Naive thymus-derived CD4-positive, alpha-beta T cell (primary cell): ENCODE measurements around the gene SMG5. TPM values are rescaled to one million over a fixed set of nuclear protein-coding genes. Genes with fewer than 3 reads are reported as not detected.

Experiments
- ATAC-seq: fragments of 150-1000 bp; cut with Tn5 transposase; 2 replicates; pipeline ENCODE4 v1.10.0; 2021; ENCODE audit warnings: mild to moderate bottlenecking, moderate library complexity
- CTCF ChIA-PET: fragments of 350-600 bp; sonication (Branson Sonifier 250); formaldehyde crosslinking; loops from one replicate; lab custom pipeline; 2021; ENCODE audit warnings: antibody characterized with exemption; lab: Charles Lee
- POLR2A ChIA-PET: fragments of 350-600 bp; sonication (Branson Sonifier 250); formaldehyde crosslinking; loops from one replicate; lab custom pipeline; 2021; ENCODE audit warnings: antibody characterized with exemption, inconsistent platforms; lab: Charles Lee
- DNase-seq, 9 donors: peaks; one replicate each; pipeline versions ENCODE4 v3.0.0 to v3.0.0-alpha.2; 2020 to 2022; ENCODE audit warnings: mixed read lengths in 1 of 9
- H3K27ac ChIP-seq: one replicate; pipeline ENCODE4 v1.7.0; 2013; ENCODE audit warnings: mild to moderate bottlenecking, low read depth, low read length, moderate library complexity
- H3K27me3 ChIP-seq, 2 donors: one replicate each; pipeline ENCODE4 v1.7.0; 2013; ENCODE audit warnings: low read length in 2 of 2, mild to moderate bottlenecking in 2 of 2, moderate library complexity in 2 of 2; ENCODE audit not compliant: control insufficient read depth in 2 of 2, insufficient read depth in 2 of 2
- H3K36me3 ChIP-seq, 3 experiments: 1 replicate in 2 of 3; 2 replicates in 1 of 3; pipeline ENCODE4 v1.7.0; 2013; ENCODE audit warnings: low read length in 3 of 3, mild to moderate bottlenecking in 3 of 3, moderate library complexity in 1 of 3; ENCODE audit not compliant: insufficient read depth in 3 of 3, control insufficient read depth in 2 of 3
- H3K4me1 ChIP-seq, 2 donors: one replicate each; pipeline ENCODE4 v1.7.0; 2013; ENCODE audit warnings: low read length in 2 of 2, mild to moderate bottlenecking in 2 of 2, moderate library complexity in 1 of 2; ENCODE audit not compliant: control insufficient read depth in 2 of 2, insufficient read depth in 2 of 2
- H3K4me3 ChIP-seq: 2 replicates; pipeline ENCODE4 v1.7.0; 2013; ENCODE audit warnings: mild to moderate bottlenecking, low read length
- H3K9me3 ChIP-seq, 3 experiments: 1 replicate in 2 of 3; 2 replicates in 1 of 3; pipeline ENCODE4 v1.7.0; 2013; ENCODE audit warnings: low read length in 3 of 3; ENCODE audit not compliant: control insufficient read depth in 2 of 3
- H3K27ac Mint-ChIP-seq, 9 donors: one replicate each; pipeline ENCODE4 v1.8.0; 2020 to 2022; ENCODE audit warnings: mixed read lengths in 9 of 9, mild to moderate bottlenecking in 8 of 9, moderate library complexity in 5 of 9, inconsistent platforms in 2 of 9
- H3K27me3 Mint-ChIP-seq, 5 donors: one replicate each; pipeline ENCODE4 v1.8.0; 2021 to 2022; ENCODE audit warnings: mixed read lengths in 5 of 5, mild to moderate bottlenecking in 1 of 5
- H3K36me3 Mint-ChIP-seq, 5 donors: one replicate each; pipeline ENCODE4 v1.8.0; 2020 to 2022; ENCODE audit warnings: mixed read lengths in 5 of 5, mild to moderate bottlenecking in 3 of 5, inconsistent platforms in 1 of 5
- H3K4me1 Mint-ChIP-seq, 7 donors: one replicate each; pipeline ENCODE4 v1.8.0; 2020 to 2022; ENCODE audit warnings: mixed read lengths in 7 of 7, mild to moderate bottlenecking in 3 of 7, inconsistent platforms in 1 of 7
- H3K4me3 Mint-ChIP-seq, 10 donors: one replicate each; pipeline ENCODE4 v1.8.0; 2020 to 2022; ENCODE audit warnings: mild to moderate bottlenecking in 10 of 10, mixed read lengths in 10 of 10, moderate library complexity in 6 of 10, inconsistent platforms in 2 of 10
- H3K9me3 Mint-ChIP-seq, 11 donors: one replicate each; pipeline ENCODE4 v1.8.0; 2020 to 2022; ENCODE audit warnings: mixed read lengths in 11 of 11, mild to moderate bottlenecking in 4 of 11, inconsistent platforms in 1 of 11, moderate library complexity in 1 of 11
- intact Hi-C, 2 donors: fragments of 100-400 bp; cut with micrococcal nuclease; formaldehyde crosslinking; loops; one replicate each; pipeline ENCODE4 v1.15.1; 2023
- polyA plus RNA-seq, 2 donors: library from polyadenylated mRNA; unstranded; fragments of 300-500 nt; fragmentation: Illumina TruSeq; gene quantifications; one replicate each; pipeline ENCODE4 v1.2.3, GENCODE V29; 2021
- total RNA-seq, 6 experiments: library from RNA in 5 of 6; stranded (reverse) in 5 of 6; gene quantifications; 1 replicate in 5 of 6; 2 replicates in 1 of 6; pipeline ENCODE4 v1.2.3 and lab custom pipeline; 2021 to 2026

SMG5 gene
- total and polyA plus RNA-seq, 7 experiments from 2014 or later = 14.4 to 74.0 (median 65.7) TPM

DNA sequence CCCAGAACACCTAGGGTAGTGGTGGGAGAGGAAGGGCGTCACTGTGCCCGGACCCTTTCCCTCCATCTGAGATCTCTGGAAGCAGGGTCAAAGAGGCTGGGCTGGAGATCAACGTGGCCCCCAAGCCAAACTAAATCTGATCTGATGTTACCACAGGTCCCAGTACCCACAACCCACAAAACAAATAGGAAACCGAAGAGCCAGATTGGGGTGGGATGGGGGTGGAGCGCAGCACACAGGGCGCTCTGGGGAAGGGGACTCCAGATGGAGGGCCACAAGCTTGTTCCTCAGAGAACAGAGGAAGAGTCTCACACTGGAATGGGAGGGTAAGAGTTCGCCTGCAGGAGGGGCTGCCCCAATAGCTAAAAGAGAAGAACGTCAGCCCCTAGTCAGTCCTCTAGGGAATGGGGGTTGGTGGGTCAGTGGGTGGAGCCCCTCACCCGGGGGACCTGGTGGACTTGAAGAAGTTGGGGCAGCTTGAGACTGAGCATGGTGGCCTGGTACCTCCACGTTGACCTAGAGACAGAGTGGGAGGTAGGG is 36.3 kb downstream of the SMG5 start:
- H3K27ac Mint-ChIP-seq = peak overlapping the region in 3 of 9 donors; percentile 1 to 58 (median 56)
- CTCF ChIA-PET = interaction anchor here (0.6 to 0.8 kb wide), 2 partner anchors 21 to 470 kb away, joined by 3 to 6 read pairs; no protein-coding TSS in a partner anchor
- H3K4me1 ChIP-seq = peaks cover 8 to 10% of the 10 kb centered on the region in 2 donors
- H3K4me3 Mint-ChIP-seq = peak overlapping the region; percentile 7 to 87 (median 58)
- intact Hi-C loops = no loop called here
- H3K4me1 Mint-ChIP-seq = peaks cover 0 to 24% (median 18%) of the 10 kb centered on the region in 7 donors
- no peak overlapping the region for H3K27ac ChIP-seq
- H3K36me3 Mint-ChIP-seq = peaks cover 0 to 4% (median 0%) of the 10 kb centered on the region in 5 donors
- peaks cover 0 to 27% (median 6%) of the 10 kb centered on the region in 3 experiments for H3K36me3 ChIP-seq
- POLR2A ChIA-PET = no interaction called here
- no peaks in the 10 kb centered on the region for H3K27me3 ChIP-seq
- H3K27me3 Mint-ChIP-seq = peaks cover 0 to 6% (median 0%) of the 10 kb centered on the region in 5 donors
- H3K9me3 Mint-ChIP-seq = no peaks in the 10 kb centered on the region
- peak overlapping the region; percentile 55 for H3K4me3 ChIP-seq
- no peaks in the 10 kb centered on the region for H3K9me3 ChIP-seq
- ATAC-seq = no peak
- no peak for DNase-seq

DNA sequence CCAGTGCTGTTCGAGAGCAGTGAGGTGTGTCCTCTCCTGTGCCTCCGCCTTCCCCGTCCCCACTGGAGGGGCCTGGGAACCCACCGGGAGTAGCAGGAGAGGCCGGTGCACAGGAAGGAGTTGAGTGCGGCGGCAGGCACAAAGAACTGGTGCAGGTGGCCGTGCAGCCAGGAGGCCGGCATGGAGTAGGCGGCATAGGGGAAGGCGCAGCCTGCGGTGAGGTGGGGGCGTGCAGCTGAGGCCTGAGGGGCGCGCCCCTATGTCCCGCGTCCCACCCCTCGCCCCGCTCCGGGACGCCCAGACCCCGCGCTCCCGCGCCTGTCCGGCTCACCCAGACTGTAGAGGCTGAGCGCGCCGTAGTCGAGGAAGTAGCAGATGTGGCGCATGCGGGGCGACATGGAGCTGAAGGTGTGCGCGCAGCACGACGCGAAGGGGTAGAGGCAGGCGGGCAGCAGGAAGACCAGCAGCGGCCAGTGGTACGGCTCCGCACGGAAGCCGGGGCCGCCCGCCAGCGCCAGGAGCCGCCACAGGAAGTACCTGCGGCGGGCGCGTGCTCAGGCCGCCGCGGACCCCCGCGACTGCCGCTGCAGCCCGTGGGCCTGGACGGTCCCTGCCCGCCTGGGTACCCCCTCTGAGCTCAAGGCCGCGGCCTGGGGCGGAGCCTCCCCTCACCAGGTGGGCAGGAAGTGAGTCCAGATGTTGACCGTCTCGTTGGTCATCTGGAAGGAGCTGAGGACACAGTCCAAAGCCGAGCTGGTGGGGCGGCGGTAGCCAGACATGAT is 37.0 kb downstream of the SMG5 start:
- Mint-ChIP-seq H3K4me3 (peak overlapping the region; percentile 78 to 90 (median 86)), H3K27me3 (peaks cover 0 to 6% (median 0%) of the 10 kb centered on the region in 5 donors), H3K4me1 (peaks cover 0 to 24% (median 18%) of the 10 kb centered on the region in 7 donors), H3K9me3 (no peaks in the 10 kb centered on the region), H3K27ac (peak overlapping the region; percentile 25 to 73 (median 56)), H3K36me3 (peaks cover 0 to 5% (median 3%) of the 10 kb centered on the region in 5 donors)
- CTCF ChIA-PET = interaction anchor here (0.6 to 0.8 kb wide), 2 partner anchors 21 to 470 kb away, joined by 3 to 6 read pairs; no protein-coding TSS in a partner anchor
- peak overlapping the region; percentile 55 for H3K4me3 ChIP-seq
- intact Hi-C loops = no loop called here
- ATAC-seq (peak; percentile 67), DNase-seq (peak in 7 of 9 donors; percentile 26 to 45 (median 31))
- no peak overlapping the region for H3K27ac ChIP-seq
- H3K27me3 ChIP-seq = no peaks in the 10 kb centered on the region
- POLR2A ChIA-PET = no interaction called here
- no peaks in the 10 kb centered on the region for H3K9me3 ChIP-seq
- H3K36me3 ChIP-seq = peaks cover 0 to 27% (median under 1%) of the 10 kb centered on the region in 3 experiments
- peaks cover 8 to 10% of the 10 kb centered on the region in 2 donors for H3K4me1 ChIP-seq

DNA sequence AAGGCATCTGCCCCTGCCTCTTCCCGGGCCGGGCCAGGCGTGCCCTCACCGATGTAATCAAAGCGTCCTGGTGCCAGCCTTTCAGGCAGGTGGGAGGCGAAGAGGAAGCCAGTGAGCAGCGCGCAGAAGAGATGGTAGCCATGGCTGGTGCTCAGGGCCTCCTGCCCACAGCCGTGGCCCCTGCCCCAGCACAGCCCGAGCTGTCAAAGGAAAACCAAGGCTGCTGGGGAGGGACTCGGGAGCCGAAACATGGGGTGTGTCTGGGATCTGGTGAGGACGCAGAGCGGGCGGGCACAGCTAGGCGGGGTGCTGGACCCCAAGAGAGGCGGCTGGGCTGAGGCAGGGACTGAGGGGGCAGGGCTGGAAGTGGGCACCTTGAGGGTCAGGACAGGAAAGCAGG is 37.9 kb downstream of the SMG5 start:
- no peak for DNase-seq
- H3K27me3 Mint-ChIP-seq = peaks cover 0 to 6% (median 0%) of the 10 kb centered on the region in 5 donors
- ATAC-seq = no peak
- H3K4me3 Mint-ChIP-seq = peak overlapping the region; percentile 78 to 90 (median 86)
- no peak overlapping the region for H3K27ac ChIP-seq
- ChIA-PET POLR2A (no interaction called here), CTCF (no interaction called here)
- intact Hi-C loops = no loop called here
- no peaks in the 10 kb centered on the region for H3K9me3 Mint-ChIP-seq
- H3K4me1 ChIP-seq = peaks cover 8 to 10% of the 10 kb centered on the region in 2 donors
- peaks cover 0 to 11% (median 3%) of the 10 kb centered on the region in 5 donors for H3K36me3 Mint-ChIP-seq
- H3K27ac Mint-ChIP-seq = peak overlapping the region in 4 of 9 donors; percentile 38 to 68 (median 60)
- H3K36me3 ChIP-seq = peaks cover 0 to 24% (median 3%) of the 10 kb centered on the region in 3 experiments
- no peaks in the 10 kb centered on the region for H3K9me3 ChIP-seq
- no peaks in the 10 kb centered on the region for H3K27me3 ChIP-seq
- H3K4me3 ChIP-seq = no peak overlapping the region
- H3K4me1 Mint-ChIP-seq = peaks cover 0 to 24% (median 18%) of the 10 kb centered on the region in 7 donors

DNA sequence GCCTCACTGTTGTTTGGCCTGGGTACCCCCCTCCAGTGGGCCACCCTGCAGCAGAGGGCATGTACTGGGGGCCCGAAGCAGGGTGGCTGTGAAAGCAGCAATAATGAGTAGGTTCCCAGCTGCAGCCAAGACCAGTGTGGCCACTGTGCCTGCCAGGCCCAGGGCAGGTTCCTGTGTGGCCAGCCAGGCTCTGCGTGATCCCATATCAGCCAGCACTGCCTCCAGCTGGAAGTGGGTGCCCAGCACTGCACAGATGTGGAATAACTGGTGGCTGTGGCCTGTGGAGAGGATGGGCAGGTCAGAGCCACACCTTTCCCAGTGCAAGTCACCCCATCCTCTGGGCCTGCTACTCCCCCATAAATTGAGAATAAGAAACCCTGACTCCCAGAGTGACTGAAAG is 38.5 kb downstream of the SMG5 start:
- DNase-seq (no peak), ATAC-seq (no peak)
- Histone ChIP-seq H3K27me3 (no peaks in the 10 kb centered on the region), H3K27ac (no peak overlapping the region), H3K4me3 (no peak overlapping the region), H3K9me3 (no peaks in the 10 kb centered on the region), H3K4me1 (peaks cover 8 to 10% of the 10 kb centered on the region in 2 donors), H3K36me3 (peaks cover 0 to 24% (median 3%) of the 10 kb centered on the region in 3 experiments)
- POLR2A ChIA-PET = no interaction called here
- CTCF ChIA-PET = no interaction called here
- H3K4me1 Mint-ChIP-seq = peaks cover 0 to 24% (median 18%) of the 10 kb centered on the region in 7 donors
- peaks cover 0 to 15% (median 5%) of the 10 kb centered on the region in 5 donors for H3K36me3 Mint-ChIP-seq
- intact Hi-C loops = no loop called here
- peaks cover 0 to 6% (median 0%) of the 10 kb centered on the region in 5 donors for H3K27me3 Mint-ChIP-seq
- H3K27ac Mint-ChIP-seq = no peak overlapping the region
- peak overlapping the region in 5 of 10 donors; percentile 14 to 87 (median 86) for H3K4me3 Mint-ChIP-seq
- H3K9me3 Mint-ChIP-seq = no peaks in the 10 kb centered on the region

DNA sequence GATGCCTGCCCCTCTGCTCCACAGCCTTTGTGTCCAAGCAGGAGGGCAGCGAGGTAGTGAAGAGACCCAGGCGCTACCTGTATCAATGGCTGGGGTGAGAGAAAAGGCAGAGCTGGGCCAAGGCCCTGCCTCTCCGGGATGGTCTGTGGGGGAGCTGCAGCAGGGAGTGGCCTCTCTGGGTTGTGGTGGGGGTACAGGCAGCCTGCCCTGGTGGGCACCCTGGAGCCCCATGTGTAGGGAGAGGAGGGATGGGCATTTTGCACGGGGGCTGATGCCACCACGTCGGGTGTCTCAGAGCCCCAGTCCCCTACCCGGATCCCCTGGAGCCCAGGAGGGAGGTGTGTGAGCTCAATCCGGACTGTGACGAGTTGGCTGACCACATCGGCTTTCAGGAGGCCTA is 39.9 kb downstream of the SMG5 start:
- H3K4me3 Mint-ChIP-seq = no peak overlapping the region
- CTCF ChIA-PET = interaction anchor here (0.9 kb wide), 1 partner anchor 90 kb away, joined by 3 read pairs; no protein-coding TSS in a partner anchor

DNA sequence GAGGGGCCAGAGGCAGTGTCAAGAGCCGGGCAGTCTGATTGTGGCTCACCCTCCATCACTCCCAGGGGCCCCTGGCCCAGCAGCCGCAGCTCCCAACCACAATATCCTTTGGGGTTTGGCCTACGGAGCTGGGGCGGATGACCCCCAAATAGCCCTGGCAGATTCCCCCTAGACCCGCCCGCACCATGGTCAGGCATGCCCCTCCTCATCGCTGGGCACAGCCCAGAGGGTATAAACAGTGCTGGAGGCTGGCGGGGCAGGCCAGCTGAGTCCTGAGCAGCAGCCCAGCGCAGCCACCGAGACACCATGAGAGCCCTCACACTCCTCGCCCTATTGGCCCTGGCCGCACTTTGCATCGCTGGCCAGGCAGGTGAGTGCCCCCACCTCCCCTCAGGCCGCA is 40.7 kb downstream of the SMG5 start, which contains the start of gene BGLAP:
Gene BGLAP (plus strand): TSS at position 259 of the 400 bp plus-strand sequence. CDS start 48 bp downstream, at position 307.
- H3K27me3 Mint-ChIP-seq = peaks cover 0 to 6% (median 0%) of the 10 kb centered on the region in 5 donors
- Histone ChIP-seq H3K36me3 (peaks cover 0 to 42% (median 13%) of the 10 kb centered on the region in 3 experiments), H3K27ac (no peak within 1 kb of the TSS), H3K4me1 (peaks cover 8 to 10% of the 10 kb centered on the region in 2 donors), H3K4me3 (no peak within 1 kb of the TSS), H3K27me3 (no peaks in the 10 kb centered on the region), H3K9me3 (no peaks in the 10 kb centered on the region)
- H3K9me3 Mint-ChIP-seq = no peaks in the 10 kb centered on the region
- no peak within 1 kb of the TSS for H3K27ac Mint-ChIP-seq
- ChIA-PET POLR2A (no interaction called here), CTCF (interaction anchor here (0.7 kb wide), 1 partner anchor 483 kb away, joined by 4 read pairs; no protein-coding TSS in a partner anchor)
- ATAC-seq (no peak), DNase-seq (no peak)
- peaks cover 0 to 24% (median 18%) of the 10 kb centered on the region in 7 donors for H3K4me1 Mint-ChIP-seq
- H3K4me3 Mint-ChIP-seq = no peak within 1 kb of the TSS
- intact Hi-C loops = no loop called here
- H3K36me3 Mint-ChIP-seq = peaks cover 0 to 33% (median 12%) of the 10 kb centered on the region in 5 donors

More for the DNA sequence above, 39.9 kb downstream of the SMG5 start:
- intact Hi-C loops = no loop called here
- peaks cover 0 to 6% (median 0%) of the 10 kb centered on the region in 5 donors for H3K27me3 Mint-ChIP-seq
- H3K36me3 Mint-ChIP-seq = peaks cover 0 to 29% (median 8%) of the 10 kb centered on the region in 5 donors
- no peak for DNase-seq
- Histone ChIP-seq H3K9me3 (no peaks in the 10 kb centered on the region), H3K4me1 (peaks cover 8 to 10% of the 10 kb centered on the region in 2 donors), H3K27ac (no peak overlapping the region), H3K36me3 (peaks cover 0 to 35% (median 11%) of the 10 kb centered on the region in 3 experiments), H3K4me3 (no peak overlapping the region), H3K27me3 (no peaks in the 10 kb centered on the region)
- no peak overlapping the region for H3K27ac Mint-ChIP-seq
- H3K4me1 Mint-ChIP-seq = peaks cover 0 to 24% (median 18%) of the 10 kb centered on the region in 7 donors
- POLR2A ChIA-PET = interaction anchor here (0.9 kb wide), 1 partner anchor 9 kb away, joined by 3 read pairs; no protein-coding TSS in a partner anchor
- H3K9me3 Mint-ChIP-seq = no peaks in the 10 kb centered on the region
- ATAC-seq = no peak
